Measurements from ENCODE around the gene SLC25A47. TPM values are rescaled to one million over a fixed set of nuclear protein-coding genes. Genes with fewer than 3 reads are reported as not detected.
A peak's percentile ranks its signal among the peaks of the same experiment; 100 is the strongest.

Gene SLC25A47
- total and polyA plus RNA-seq, 2 donors (not counting 3 experiments of a cell fraction or from before 2014, with no cell fraction given): not detected

- TF ChIP-seq MYC (IDR thresholded peaks at IDR 0.05; ENCODE audit: low read depth, low read length) (no peak), MAX (IDR thresholded peaks at IDR 0.05; ENCODE audit: insufficient read depth, insufficient read length) (no peak), POLR2A (IDR thresholded peaks at IDR 0.05; ENCODE audit: low read depth, low read length) (peak; percentile 36)
- peaks cover 7% of the 10 kb centered on the region for H3K79me2 ChIP-seq (ENCODE audit: control insufficient read depth, insufficient read depth, low read length)
- H3K36me3 ChIP-seq (ENCODE audit: control insufficient read depth in 2 of 2, extremely low read depth in 1 of 2, insufficient read depth in 2 of 2, low read length in 2 of 2): peaks cover 0 to 12% of the 10 kb centered on the region in 2 experiments
- no peaks in the 10 kb centered on the region for H3K9me1 ChIP-seq (replicated peaks; ENCODE audit: control insufficient read depth, extremely low read depth, insufficient read depth, low read length)
- POLR2A ChIA-PET: no interaction called here
- no peak overlapping the region for H3K9ac ChIP-seq (replicated peaks; ENCODE audit: extremely low read depth, insufficient read depth, low read length)
- no peaks in the 10 kb centered on the region for H4K20me1 ChIP-seq (replicated peaks; ENCODE audit: control insufficient read depth, extremely low read depth, insufficient read depth, low read length)
- H3K4me1 ChIP-seq (ENCODE audit: control insufficient read depth, extremely low read depth, insufficient read depth, low read length): peaks cover 2% of the 10 kb centered on the region
- no peak overlapping the region for H3K4me2 ChIP-seq (ENCODE audit: insufficient read depth, low read length)
- no peaks in the 10 kb centered on the region for H3K9me3 ChIP-seq (replicated peaks; ENCODE audit: control insufficient read depth, insufficient read depth, low read length)
- no peak overlapping the region for H3K27ac ChIP-seq (ENCODE audit: insufficient read depth, low read depth, low read length)
- dilution Hi-C loops (cut with MboI; ENCODE audit: extremely low pct_ligation_motif_present, low sequenced_read_pairs) (no loop called here), intact Hi-C loops (cut with micrococcal nuclease) (loop anchor here (1.0 kb wide), 3 partner anchors 19 to 91 kb away; no protein-coding TSS in a partner anchor)
- H2AFZ ChIP-seq (ENCODE audit: low read depth, low read length): no peak overlapping the region
- CTCF ChIA-PET: interaction anchor here (0.7 to 3.8 kb wide), 7 partner anchors 10 to 100 kb away, joined by 3 to 28 read pairs (median 3); no protein-coding TSS in a partner anchor
- FAIRE-seq (no peak), DNase-seq (ENCODE audit: low read depth, low spot score) (no peak)
- peak overlapping the region in 1 of 3 experiments; percentile 88 for H3K4me3 ChIP-seq (replicated peaks in 1 of 3; ENCODE audit: insufficient read depth in 1 of 3, low read depth in 1 of 3, low read length in 3 of 3)
- no TSS peak for BruUV-seq (replicated peaks)
- H3K27me3 ChIP-seq (ENCODE audit: control insufficient read depth in 2 of 2, insufficient read depth in 2 of 2, low read length in 2 of 2): no peaks in the 10 kb centered on the region
These were observed 37.2 kb upstream of the SLC25A47 start for GRCh38 chr14:100285913-100286400.

- TF ChIP-seq FOS (IDR thresholded peaks at IDR 0.05; ENCODE audit: borderline replicate concordance, insufficient read depth, low read length) (no peak), EZH2 (IDR thresholded peaks at IDR 0.05; ENCODE audit: borderline replicate concordance, low read depth, low read length, severe bottlenecking) (no peak), JUN (IDR thresholded peaks at IDR 0.05; ENCODE audit: borderline replicate concordance, insufficient read depth, insufficient read length, low read depth) (no peak), MAX (IDR thresholded peaks at IDR 0.05; ENCODE audit: insufficient read depth, insufficient read length) (no peak), POLR2AphosphoS5 (IDR thresholded peaks at IDR 0.05; ENCODE audit: insufficient read depth, low read depth, low read length) (no peak), GATA2 (IDR thresholded peaks at IDR 0.05; ENCODE audit: insufficient read depth, insufficient read length, low read depth, low read length) (no peak), MYC (IDR thresholded peaks at IDR 0.05; ENCODE audit: low read depth, low read length) (no peak), CTCF (IDR thresholded peaks at IDR 0.05; ENCODE audit: extremely low read depth in 1 of 2, insufficient read depth in 1 of 2, low read depth in 1 of 2, low read length in 2 of 2) (no peak), POLR2A (IDR thresholded peaks at IDR 0.05; ENCODE audit: low read depth, low read length) (no peak)
- Histone ChIP-seq H4K20me1 (replicated peaks; ENCODE audit: control insufficient read depth, extremely low read depth, insufficient read depth, low read length) (no peaks in the 10 kb centered on the region), H3K9me3 (replicated peaks; ENCODE audit: control insufficient read depth, insufficient read depth, low read length) (no peaks in the 10 kb centered on the region), H3K9me1 (replicated peaks; ENCODE audit: control insufficient read depth, extremely low read depth, insufficient read depth, low read length) (no peaks in the 10 kb centered on the region), H3K79me2 (ENCODE audit: control insufficient read depth, insufficient read depth, low read length) (peaks cover 2% of the 10 kb centered on the region), H2AFZ (ENCODE audit: low read depth, low read length) (no peak overlapping the region), H3K27me3 (ENCODE audit: control insufficient read depth in 2 of 2, insufficient read depth in 2 of 2, low read length in 2 of 2) (no peaks in the 10 kb centered on the region), H3K4me1 (ENCODE audit: control insufficient read depth, extremely low read depth, insufficient read depth, low read length) (peaks cover 2% of the 10 kb centered on the region), H3K4me2 (ENCODE audit: insufficient read depth, low read length) (no peak overlapping the region), H3K4me3 (replicated peaks in 1 of 3; ENCODE audit: insufficient read depth in 1 of 3, low read depth in 1 of 3, low read length in 3 of 3) (no peak overlapping the region), H3K9ac (replicated peaks; ENCODE audit: extremely low read depth, insufficient read depth, low read length) (no peak overlapping the region), H3K27ac (ENCODE audit: insufficient read depth, low read depth, low read length) (no peak overlapping the region), H3K36me3 (ENCODE audit: control insufficient read depth in 2 of 2, extremely low read depth in 1 of 2, insufficient read depth in 2 of 2, low read length in 2 of 2) (peaks cover 0 to 16% of the 10 kb centered on the region in 2 experiments)
- intact Hi-C loops (cut with micrococcal nuclease): no loop called here
- dilution Hi-C loops (cut with MboI; ENCODE audit: extremely low pct_ligation_motif_present, low sequenced_read_pairs): no loop called here
- no TSS peak for BruUV-seq (replicated peaks)
- FAIRE-seq: no peak
- CTCF ChIA-PET: interaction anchor here (0.9 to 3.8 kb wide), 3 partner anchors 10 to 99 kb away, joined by 3 to 28 read pairs (median 5); no protein-coding TSS in a partner anchor
- POLR2A ChIA-PET: no interaction called here
- DNase-seq (ENCODE audit: low read depth, low spot score): no peak
These were observed 36.5 kb upstream of the SLC25A47 start for GRCh38 chr14:100286484-100287191.
